ENCODE measurements around the gene TGFBR3.

DNA sequence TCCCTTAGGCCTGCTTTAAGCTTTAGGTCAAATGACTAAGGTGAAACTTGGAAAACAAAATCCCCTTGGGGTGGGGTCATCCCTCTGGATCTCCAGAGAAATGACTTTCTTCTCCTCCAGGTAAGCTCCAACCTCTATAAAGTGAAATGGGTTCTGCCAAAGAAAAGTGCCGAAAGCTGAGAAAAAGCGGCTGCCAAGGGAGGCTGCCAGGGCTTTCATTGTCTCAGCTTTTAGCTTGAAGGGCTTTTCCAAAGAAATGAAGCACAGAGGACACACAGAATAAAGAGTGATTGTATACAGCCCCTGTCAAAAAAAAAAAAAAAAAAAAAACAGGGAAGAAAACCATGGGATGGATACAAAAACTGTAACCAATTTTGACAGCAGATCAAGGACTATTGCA, 126.9 kb downstream of the TGFBR3 start:
- TF ChIP-seq POLR2A (IDR thresholded peaks at IDR 0.05; ENCODE audit: low read length) (no peak), GATA1 (IDR thresholded peaks at IDR 0.05; ENCODE audit: low read depth, low read length) (no peak)

Measured in erythroblast (primary cell).